Spleen (tissue), 13 donors: Measurements from ENCODE around the gene SF3B4. TPM values are rescaled to one million over a fixed set of nuclear protein-coding genes. Genes with fewer than 3 reads are reported as not detected.

Source experiments
- DNase-seq: peaks from one replicate; pipeline ENCODE4 v3.0.0-alpha.2; 2020
- H3K27ac ChIP-seq, 8 donors: fragments of 200-600 bp; sonication (generic) in 7 of 8; 1 replicate in 4 of 8; 2 replicates in 4 of 8; pipeline versions ENCODE4 v1.5.0 to v1.8.0; 2016 to 2021; ENCODE audit warnings: inconsistent platforms in 4 of 8, mild to moderate bottlenecking in 4 of 8, moderate library complexity in 1 of 8
- H3K27me3 ChIP-seq, 7 donors: fragments of 200-600 bp; sonication (generic) in 6 of 7; replicated peaks in 1 of 7; 1 replicate in 4 of 7; 2 replicates in 3 of 7; pipeline versions ENCODE4 v1.5.0 to v1.8.0; 2016 to 2021; ENCODE audit warnings: inconsistent platforms in 3 of 7, mild to moderate bottlenecking in 1 of 7
- H3K36me3 ChIP-seq, 6 donors: fragments of 200-600 bp; sonication (generic) in 5 of 6; 1 replicate in 4 of 6; 2 replicates in 2 of 6; pipeline versions ENCODE4 v1.5.0 to v1.8.0; 2016 to 2021; ENCODE audit warnings: inconsistent platforms in 2 of 6
- H3K4me1 ChIP-seq, 6 donors: fragments of 200-600 bp; sonication (generic) in 5 of 6; 1 replicate in 3 of 6; 2 replicates in 3 of 6; pipeline versions ENCODE4 v1.5.0 to v1.8.0; 2016 to 2021; ENCODE audit warnings: inconsistent platforms in 3 of 6
- H3K4me3 ChIP-seq, 8 donors: fragments of 200-600 bp; sonication (generic) in 7 of 8; 1 replicate in 4 of 8; 2 replicates in 4 of 8; pipeline versions ENCODE4 v1.5.0 to v1.8.0; 2016 to 2021; ENCODE audit warnings: inconsistent platforms in 4 of 8, mild to moderate bottlenecking in 4 of 8, moderate library complexity in 2 of 8
- H3K9me3 ChIP-seq, 8 donors: fragments of 200-600 bp; sonication (generic) in 7 of 8; 1 replicate in 4 of 8; 2 replicates in 4 of 8; pipeline versions ENCODE4 v1.5.0 to v1.8.0; 2016 to 2021; ENCODE audit warnings: inconsistent platforms in 4 of 8
- CTCF ChIP-seq, 11 experiments: fragments of 200-600 bp in 7 of 11; fragments of 450-650 bp in 4 of 11; sonication (generic) in 4 of 11; IDR thresholded peaks in 8 of 11; conservative IDR thresholded peaks in 3 of 11; 1 replicate in 7 of 11; 2 replicates in 4 of 11; pipeline versions ENCODE4 v1.4.0 to v1.8.0; 2016 to 2021; ENCODE audit warnings: antibody characterized with exemption in 11 of 11, inconsistent platforms in 4 of 11, mild to moderate bottlenecking in 1 of 11
- POLR2A ChIP-seq, 3 donors: fragments of 450-650 bp; IDR thresholded peaks; one replicate each; pipeline ENCODE4 v1.5.1; 2017; ENCODE audit warnings: antibody characterized with exemption in 3 of 3, mild to moderate bottlenecking in 1 of 3
- POLR2AphosphoS5 ChIP-seq, 3 donors: sonication (generic); formaldehyde crosslinking; IDR thresholded peaks; one replicate each; pipeline ENCODE4 v1.5.1; 2017; ENCODE audit warnings: antibody characterized with exemption in 3 of 3
- WGBS, 5 donors: extraction: QIAGEN DNeasy Blood & Tissue Kit in 3 of 5; methylation state at CpG; one replicate each; pipeline versions ENCODE4 v1.1.5 to v1.1.7; 2013 to 2018; 5-methylcytosine and 5-hydroxymethylcytosine counted together
- intact Hi-C: fragments of 100-400 bp; cut with DNase I; formaldehyde crosslinking; loops from one replicate; pipeline ENCODE4 v1.15.0; 2023; ENCODE audit warnings: low total_unique reads
- long read RNA-seq, 2 donors: transcript quantifications; one replicate each; lab custom pipeline, GENCODE V29; 2026
- polyA plus RNA-seq, 3 donors: library from polyadenylated mRNA; stranded (reverse); fragments of 200-250 nt; gene quantifications; one replicate each; pipeline ENCODE4 v1.2.1, GENCODE V29; 2013
- total RNA-seq, 7 donors: library from RNA; depleted of rRNA in 3 of 7; stranded (reverse); fragments of >200 nt in 3 of 7; fragmentation: NEBNext Ultra II Directional in 4 of 7; extraction: Animal tissue kit (Norgen Biotek cat#: 25700) in 4 of 7; gene quantifications; one replicate each; pipeline versions ENCODE4 v1.1.0 to v1.2.1, GENCODE V29; 2016 to 2021
- donor health status: healthy with polysubstance abuse.
- donor health status: DM: no; HTN: no; CAD: no; lungs with moderate emphysema.
- donor health status: DM: no; HTN: no; CAD: no.
- donor health status: Bipolar disorder and iron deficiency.
- donor health status: healthy.
- donor health status: DM: no; HTN: no; CAD: no.
- donor health status: DM: yes; HTN: yes; CAD: no.

SF3B4 gene
- total RNA-seq (10 to 100 TPM; 17.6 to 43.8 (median 40.5) TPM), polyA plus RNA-seq (10 to 100 TPM; 19.7 to 27.8 (median 24.6) TPM)
- long read RNA-seq, donor 1, transcript SF3B4-201 (6 exons, 2,085 nt): major isoform, 17 of 22 reads
- long read RNA-seq, donor 1, partial matches to known transcripts: 5 of 22 reads
- long read RNA-seq, donor 1, other reads (novel, unspliced or antisense): 0 of 22 reads
- long read RNA-seq, donor 2, transcript SF3B4-201 (6 exons, 2,085 nt): major isoform, 20 of 25 reads
- long read RNA-seq, donor 2, partial matches to known transcripts: 5 of 25 reads
- long read RNA-seq, donor 2, other reads (novel, unspliced or antisense): 0 of 25 reads

GRCh38 chr1:149927563-149928400, at the start of gene SF3B4:
Gene SF3B4 (minus strand): TSS chr1:149927803. CDS start chr1:149927759, 44 bp downstream.
- WGBS, 5 donors: 0% methylated on average over 28 to 47 of the region's 47 CpGs
- H3K36me3 ChIP-seq: peaks cover 14 to 41% (median 38%) of the 10 kb centered on the region in 6 donors
- H3K4me1 ChIP-seq: peaks cover 24 to 69% (median 42%) of the 10 kb centered on the region in 6 donors

GRCh38 chr1:149977345-149977744, 49.7 kb upstream of the SF3B4 start:
- intact Hi-C loops: no loop called here
- no peaks in the 10 kb centered on the region for H3K9me3 ChIP-seq
- peaks cover 0 to 9% (median 0%) of the 10 kb centered on the region in 7 donors for H3K27me3 ChIP-seq
- no peak for DNase-seq
- no peak overlapping the region for H3K27ac ChIP-seq
- WGBS, 5 donors: 91 to 98% (median 95%) methylated on average over 3 of the region's 3 CpGs
- H3K4me3 ChIP-seq: no peak overlapping the region
- peaks cover 0 to 14% (median 0%) of the 10 kb centered on the region in 6 donors for H3K4me1 ChIP-seq
- TF ChIP-seq CTCF (IDR thresholded peaks at IDR 0.05 in 8 of 11, conservative IDR thresholded peaks at IDR 0.05 in 3 of 11): no peak
- TF ChIP-seq POLR2AphosphoS5 (IDR thresholded peaks at IDR 0.05): no peak
- TF ChIP-seq POLR2A (IDR thresholded peaks at IDR 0.05): no peak
- H3K36me3 ChIP-seq: peaks cover 0 to 48% (median 20%) of the 10 kb centered on the region in 6 donors

More at GRCh38 chr1:149927563-149928400, at the start of gene SF3B4:
- no peaks in the 10 kb centered on the region for H3K9me3 ChIP-seq
- H3K27me3 ChIP-seq: no peaks in the 10 kb centered on the region
- H3K4me3 ChIP-seq: peak within 1 kb of the TSS; percentile 78 to 98 (median 92)
- intact Hi-C loops: no loop called here
- H3K27ac ChIP-seq: peak within 1 kb of the TSS; percentile 93 to 99 (median 98)
- peak; percentile 99 for DNase-seq
- TF ChIP-seq POLR2AphosphoS5 (IDR thresholded peaks at IDR 0.05) (peak in 2 of 3 donors; percentile 99), POLR2A (IDR thresholded peaks at IDR 0.05) (peak in 2 of 3 donors; percentile 76 to 94), CTCF (IDR thresholded peaks at IDR 0.05 in 8 of 11, conservative IDR thresholded peaks at IDR 0.05 in 3 of 11) (peak in 4 of 11 experiments; percentile 8 to 37 (median 26))

DNA sequence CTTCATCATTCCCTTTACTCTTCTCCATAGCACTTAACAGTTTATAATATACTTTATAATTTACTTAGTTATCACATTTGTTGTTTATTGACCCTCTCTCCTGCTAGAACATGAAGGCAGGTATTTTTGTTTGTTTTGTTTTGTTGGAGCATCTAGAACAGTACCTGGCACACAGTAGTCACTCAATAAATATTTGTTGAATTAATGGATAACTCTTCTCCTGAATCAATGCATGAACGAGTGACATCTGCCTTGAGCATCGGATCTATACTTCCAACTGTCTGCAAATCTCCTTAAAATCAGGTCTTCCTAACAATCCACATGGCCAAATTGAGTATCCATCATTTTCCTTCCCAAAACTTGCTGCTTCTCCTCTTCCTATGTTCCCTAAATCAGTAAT, 44.9 kb upstream of the SF3B4 start:
- no peak for DNase-seq
- WGBS, 5 donors: 95 to 99% (median 95%) methylated on average over 2 of the region's 2 CpGs

More for the DNA sequence above, 44.9 kb upstream of the SF3B4 start:
- Histone ChIP-seq H3K27me3 (no peaks in the 10 kb centered on the region), H3K9me3 (no peaks in the 10 kb centered on the region), H3K4me3 (no peak overlapping the region), H3K4me1 (no peaks in the 10 kb centered on the region), H3K27ac (no peak overlapping the region), H3K36me3 (peaks cover 0 to 91% (median 31%) of the 10 kb centered on the region in 6 donors)
- intact Hi-C loops: no loop called here
- TF ChIP-seq POLR2AphosphoS5 (IDR thresholded peaks at IDR 0.05) (no peak), POLR2A (IDR thresholded peaks at IDR 0.05) (no peak), CTCF (IDR thresholded peaks at IDR 0.05 in 8 of 11, conservative IDR thresholded peaks at IDR 0.05 in 3 of 11) (no peak)
